ENCODE results near the gene GALNT18. TPM values are rescaled to one million over a fixed set of nuclear protein-coding genes. Genes with fewer than 3 reads are reported as not detected.

The GALNT18 gene
- total and polyA plus RNA-seq, 2 donors (not counting 3 experiments of a cell fraction or from before 2014, with no cell fraction given): 0.17 to 0.18 TPM

- CTCF ChIA-PET: no interaction called here
- H3K4me2 ChIP-seq (ENCODE audit: insufficient read depth, low read length): no peak overlapping the region
Measured at GRCh38 chr11:11476499-11476898, 145.3 kb downstream of the GALNT18 start.

More at GRCh38 chr11:11476499-11476898, 145.3 kb downstream of the GALNT18 start:
- BruUV-seq (replicated peaks): no TSS peak
- dilution Hi-C loops (cut with MboI; ENCODE audit: extremely low pct_ligation_motif_present, low sequenced_read_pairs): no loop called here
- DNase-seq (ENCODE audit: low read depth, low spot score): no peak
- POLR2A ChIA-PET: no interaction called here
- TF ChIP-seq JUN (IDR thresholded peaks at IDR 0.05; ENCODE audit: borderline replicate concordance, insufficient read depth, insufficient read length, low read depth) (no peak), MAX (IDR thresholded peaks at IDR 0.05; ENCODE audit: insufficient read depth, insufficient read length) (no peak), GATA2 (IDR thresholded peaks at IDR 0.05; ENCODE audit: insufficient read depth, insufficient read length, low read depth, low read length) (no peak), FOS (IDR thresholded peaks at IDR 0.05; ENCODE audit: borderline replicate concordance, insufficient read depth, low read length) (no peak), POLR2A (IDR thresholded peaks at IDR 0.05; ENCODE audit: low read depth, low read length) (no peak), MYC (IDR thresholded peaks at IDR 0.05; ENCODE audit: low read depth, low read length) (no peak), EZH2 (IDR thresholded peaks at IDR 0.05; ENCODE audit: borderline replicate concordance, low read depth, low read length, severe bottlenecking) (no peak), POLR2AphosphoS5 (IDR thresholded peaks at IDR 0.05; ENCODE audit: insufficient read depth, low read depth, low read length) (no peak)
- TF ChIP-seq, protein P1, sequence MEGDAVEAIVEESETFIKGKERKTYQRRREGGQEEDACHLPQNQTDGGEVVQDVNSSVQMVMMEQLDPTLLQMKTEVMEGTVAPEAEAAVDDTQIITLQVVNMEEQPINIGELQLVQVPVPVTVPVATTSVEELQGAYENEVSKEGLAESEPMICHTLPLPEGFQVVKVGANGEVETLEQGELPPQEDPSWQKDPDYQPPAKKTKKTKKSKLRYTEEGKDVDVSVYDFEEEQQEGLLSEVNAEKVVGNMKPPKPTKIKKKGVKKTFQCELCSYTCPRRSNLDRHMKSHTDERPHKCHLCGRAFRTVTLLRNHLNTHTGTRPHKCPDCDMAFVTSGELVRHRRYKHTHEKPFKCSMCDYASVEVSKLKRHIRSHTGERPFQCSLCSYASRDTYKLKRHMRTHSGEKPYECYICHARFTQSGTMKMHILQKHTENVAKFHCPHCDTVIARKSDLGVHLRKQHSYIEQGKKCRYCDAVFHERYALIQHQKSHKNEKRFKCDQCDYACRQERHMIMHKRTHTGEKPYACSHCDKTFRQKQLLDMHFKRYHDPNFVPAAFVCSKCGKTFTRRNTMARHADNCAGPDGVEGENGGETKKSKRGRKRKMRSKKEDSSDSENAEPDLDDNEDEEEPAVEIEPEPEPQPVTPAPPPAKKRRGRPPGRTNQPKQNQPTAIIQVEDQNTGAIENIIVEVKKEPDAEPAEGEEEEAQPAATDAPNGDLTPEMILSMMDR (IDR thresholded peaks at IDR 0.05; ENCODE audit: extremely low read depth in 1 of 2, insufficient read depth in 1 of 2, low read depth in 1 of 2, low read length in 2 of 2): no peak
- Histone ChIP-seq H3K9me1 (replicated peaks; ENCODE audit: control insufficient read depth, extremely low read depth, insufficient read depth, low read length) (no peaks in the 10 kb centered on the region), H3K4me1 (ENCODE audit: control insufficient read depth, extremely low read depth, insufficient read depth, low read length) (no peaks in the 10 kb centered on the region), H3K27ac (ENCODE audit: insufficient read depth, low read depth, low read length) (no peak overlapping the region), H2AFZ (ENCODE audit: low read depth, low read length) (no peak overlapping the region), H4K20me1 (replicated peaks; ENCODE audit: control insufficient read depth, extremely low read depth, insufficient read depth, low read length) (no peaks in the 10 kb centered on the region), H3K27me3 (ENCODE audit: control insufficient read depth in 2 of 2, insufficient read depth in 2 of 2, low read length in 2 of 2) (peaks cover 0 to 3% of the 10 kb centered on the region in 2 experiments), H3K9me3 (replicated peaks; ENCODE audit: control insufficient read depth, insufficient read depth, low read length) (no peaks in the 10 kb centered on the region), H3K9ac (replicated peaks; ENCODE audit: extremely low read depth, insufficient read depth, low read length) (no peak overlapping the region), H3K4me3 (replicated peaks in 1 of 3; ENCODE audit: insufficient read depth in 1 of 3, low read depth in 1 of 3, low read length in 3 of 3) (no peak overlapping the region), H3K79me2 (ENCODE audit: control insufficient read depth, insufficient read depth, low read length) (no peaks in the 10 kb centered on the region), H3K36me3 (ENCODE audit: control insufficient read depth in 2 of 2, extremely low read depth in 1 of 2, insufficient read depth in 2 of 2, low read length in 2 of 2) (no peaks in the 10 kb centered on the region)
- intact Hi-C loops (cut with micrococcal nuclease): no loop called here
- FAIRE-seq: no peak

Data from endothelial cell of umbilical vein (primary cell).